ENCODE results near the gene DDX56. TPM values are rescaled to one million over a fixed set of nuclear protein-coding genes. Genes with fewer than 3 reads are reported as not detected.
A peak's percentile ranks its signal among the peaks of the same experiment; 100 is the strongest.

The DDX56 gene
- total and polyA plus RNA-seq, 3 experiments from 2014 or later: 36.0 to 158 (median 148) TPM

- H3K27ac ChIP-seq (ENCODE audit: low read depth, low read length): no peak overlapping the region
- H3K4me3 ChIP-seq (ENCODE audit: low read length): no peak overlapping the region
- DNase-seq: no peak
- ChIA-PET POLR2A (interaction anchor here (0.6 to 1.2 kb wide), 2 partner anchors 27 to 272 kb away, joined by 4 to 15 read pairs; no protein-coding TSS in a partner anchor), CTCF (interaction anchor here (1.0 to 5.9 kb wide), 2 partner anchors 11 to 281 kb away, joined by 3 to 34 read pairs; no protein-coding TSS in a partner anchor)
- Mint-ChIP-seq H3K9me3 (no peaks in the 10 kb centered on the region), H3K4me1 (peaks cover 49 to 75% (median 65%) of the 10 kb centered on the region in 3 donors), H3K4me3 (peak overlapping the region in 4 of 7 donors; percentile 58 to 74 (median 62)), H3K27ac (peak overlapping the region in 7 of 8 donors; percentile 33 to 95 (median 55)), H3K36me3 (peaks cover 8 to 78% (median 18%) of the 10 kb centered on the region in 3 donors), H3K27me3 (no peaks in the 10 kb centered on the region)
- peaks cover 38% of the 10 kb centered on the region for H3K4me1 ChIP-seq (ENCODE audit: insufficient read depth, low read length)
- peaks cover 47% of the 10 kb centered on the region for H3K36me3 ChIP-seq (ENCODE audit: insufficient read depth, low read length)
- H3K27me3 ChIP-seq (ENCODE audit: insufficient read depth, low read length, poor library complexity, severe bottlenecking): no peaks in the 10 kb centered on the region
- no peaks in the 10 kb centered on the region for H3K9me3 ChIP-seq (ENCODE audit: low read length)
These were observed 2.5 kb upstream of the DDX56 start for GRCh38 chr7:44576228-44576627.

- Histone ChIP-seq H3K4me3 (ENCODE audit: low read length) (no peak overlapping the region), H3K36me3 (ENCODE audit: insufficient read depth, low read length) (peaks cover 51% of the 10 kb centered on the region), H3K27ac (ENCODE audit: low read depth, low read length) (peak overlapping the region; percentile 0), H3K4me1 (ENCODE audit: insufficient read depth, low read length) (peaks cover 26% of the 10 kb centered on the region), H3K9me3 (ENCODE audit: low read length) (no peaks in the 10 kb centered on the region), H3K27me3 (ENCODE audit: insufficient read depth, low read length, poor library complexity, severe bottlenecking) (no peaks in the 10 kb centered on the region)
- Mint-ChIP-seq H3K27me3 (no peaks in the 10 kb centered on the region), H3K27ac (peak overlapping the region; percentile 95 to 99 (median 99)), H3K4me3 (peak overlapping the region in 6 of 7 donors; percentile 92 to 97 (median 96)), H3K4me1 (peaks cover 45 to 63% (median 55%) of the 10 kb centered on the region in 3 donors), H3K9me3 (no peaks in the 10 kb centered on the region), H3K36me3 (peaks cover 8 to 80% (median 15%) of the 10 kb centered on the region in 3 donors)
- no peak for DNase-seq
- ChIA-PET POLR2A (interaction anchor here (1.8 kb wide), 1 partner anchor 9 kb away, joined by 5 read pairs; no protein-coding TSS in a partner anchor), CTCF (interaction anchor here (1.5 to 5.9 kb wide), 2 partner anchors 10 to 271 kb away, joined by 4 to 34 read pairs; no protein-coding TSS in a partner anchor)
These were observed 1.3 kb upstream of the DDX56 start for GRCh38 chr7:44575054-44575453.

DNA sequence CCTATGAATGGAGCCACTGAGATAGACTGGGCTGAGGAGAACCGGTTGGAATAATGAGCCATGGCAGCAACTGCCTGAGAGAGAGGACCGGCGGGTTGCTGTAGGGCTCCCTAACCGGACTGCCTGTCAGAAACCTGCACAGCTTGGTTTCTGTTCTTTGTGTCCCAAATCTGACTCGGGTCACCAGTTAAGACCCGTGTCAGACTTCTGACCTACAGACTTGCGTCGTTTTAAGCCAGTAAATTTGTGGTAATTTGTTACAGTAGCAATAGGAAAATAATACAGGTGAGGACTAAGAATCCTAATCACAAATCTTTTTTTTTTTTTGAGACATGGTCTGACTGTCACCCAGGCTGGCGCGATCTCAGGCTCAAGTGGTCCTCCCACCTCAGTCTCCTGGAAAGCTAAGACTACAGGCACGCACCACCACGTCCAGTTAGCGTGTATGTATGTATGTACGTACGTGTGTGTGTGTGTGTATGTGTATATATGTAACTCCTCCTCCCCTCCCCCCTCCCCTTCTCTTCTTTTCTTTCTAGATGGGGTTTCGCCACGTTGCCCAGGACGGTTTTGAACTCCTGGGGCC, 672 bp upstream of the DDX56 start:
- peaks cover 51% of the 10 kb centered on the region for H3K36me3 ChIP-seq (ENCODE audit: insufficient read depth, low read length)
- CTCF ChIA-PET: interaction anchor here (1.2 to 5.9 kb wide), 3 partner anchors 10 to 272 kb away, joined by 3 to 34 read pairs (median 4); no protein-coding TSS in a partner anchor

DNA sequence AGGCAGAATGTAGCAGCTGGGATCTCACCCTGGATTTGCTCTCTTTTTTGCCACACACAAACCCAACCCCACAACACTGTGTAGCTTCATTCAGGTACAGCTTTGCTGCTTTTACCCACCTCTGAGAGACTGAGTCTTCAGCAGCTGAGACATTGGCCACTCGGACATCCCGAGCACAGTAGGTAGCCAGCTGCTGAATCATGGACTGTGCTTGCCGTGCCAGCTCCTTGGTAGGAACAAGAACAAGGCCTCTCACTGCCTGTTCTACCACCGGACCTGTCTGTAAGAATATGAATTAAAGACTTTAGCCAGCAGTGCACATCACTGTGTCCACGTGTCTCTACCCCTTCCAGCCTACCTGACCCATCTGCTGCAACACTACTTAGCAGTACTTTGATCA, 937 bp downstream of the DDX56 start:
- DNase-seq: no peak
- H3K4me3 Mint-ChIP-seq: peak overlapping the region; percentile 92 to 98 (median 96)
- peaks cover 39 to 50% (median 43%) of the 10 kb centered on the region in 3 donors for H3K4me1 Mint-ChIP-seq
- no peaks in the 10 kb centered on the region for H3K9me3 Mint-ChIP-seq
- H3K27ac ChIP-seq (ENCODE audit: low read depth, low read length): peak overlapping the region; percentile 93
- H3K4me3 ChIP-seq (ENCODE audit: low read length): peak overlapping the region; percentile 87
- no peaks in the 10 kb centered on the region for H3K9me3 ChIP-seq (ENCODE audit: low read length)
- ChIA-PET POLR2A (interaction anchor here (0.5 to 2.8 kb wide), 9 partner anchors 8 to 435 kb away, joined by 3 to 19 read pairs (median 5); partner anchors contain the start of genes H2AZ2, NUDCD3, TMED4 and ZMIZ2), CTCF (interaction anchor here (1.3 to 5.9 kb wide), 4 partner anchors 8 to 284 kb away, joined by 3 to 34 read pairs (median 6); partner anchors contain the start of genes H2AZ2 and TMED4)
- H3K27me3 Mint-ChIP-seq: no peaks in the 10 kb centered on the region
- H3K27ac Mint-ChIP-seq: peak overlapping the region; percentile 47 to 99 (median 98)
- H3K27me3 ChIP-seq (ENCODE audit: insufficient read depth, low read length, poor library complexity, severe bottlenecking): no peaks in the 10 kb centered on the region
- H3K36me3 Mint-ChIP-seq: peaks cover 10 to 81% (median 16%) of the 10 kb centered on the region in 3 donors
- H3K4me1 ChIP-seq (ENCODE audit: insufficient read depth, low read length): peaks cover 25% of the 10 kb centered on the region
- peaks cover 53% of the 10 kb centered on the region for H3K36me3 ChIP-seq (ENCODE audit: insufficient read depth, low read length)

More for the DNA sequence above, 672 bp upstream of the DDX56 start:
- H3K27ac Mint-ChIP-seq: peak overlapping the region; percentile 95 to 99 (median 99)
- no peaks in the 10 kb centered on the region for H3K9me3 ChIP-seq (ENCODE audit: low read length)
- peaks cover 9 to 80% (median 16%) of the 10 kb centered on the region in 3 donors for H3K36me3 Mint-ChIP-seq
- peak overlapping the region; percentile 87 for H3K4me3 ChIP-seq (ENCODE audit: low read length)
- H3K9me3 Mint-ChIP-seq: no peaks in the 10 kb centered on the region
- H3K4me1 ChIP-seq (ENCODE audit: insufficient read depth, low read length): peaks cover 25% of the 10 kb centered on the region
- peak overlapping the region; percentile 92 to 98 (median 96) for H3K4me3 Mint-ChIP-seq
- no peaks in the 10 kb centered on the region for H3K27me3 Mint-ChIP-seq
- POLR2A ChIA-PET: interaction anchor here (0.6 to 2.8 kb wide), 12 partner anchors 8 to 678 kb away, joined by 4 to 19 read pairs (median 6); partner anchors contain the start of genes CCM2, H2AZ2, NUDCD3 and OGDH
- DNase-seq: peak in 1 of 5 donors; percentile 4
- H3K4me1 Mint-ChIP-seq: peaks cover 40 to 60% (median 49%) of the 10 kb centered on the region in 3 donors
- peak overlapping the region; percentile 93 for H3K27ac ChIP-seq (ENCODE audit: low read depth, low read length)
- no peaks in the 10 kb centered on the region for H3K27me3 ChIP-seq (ENCODE audit: insufficient read depth, low read length, poor library complexity, severe bottlenecking)

DNA sequence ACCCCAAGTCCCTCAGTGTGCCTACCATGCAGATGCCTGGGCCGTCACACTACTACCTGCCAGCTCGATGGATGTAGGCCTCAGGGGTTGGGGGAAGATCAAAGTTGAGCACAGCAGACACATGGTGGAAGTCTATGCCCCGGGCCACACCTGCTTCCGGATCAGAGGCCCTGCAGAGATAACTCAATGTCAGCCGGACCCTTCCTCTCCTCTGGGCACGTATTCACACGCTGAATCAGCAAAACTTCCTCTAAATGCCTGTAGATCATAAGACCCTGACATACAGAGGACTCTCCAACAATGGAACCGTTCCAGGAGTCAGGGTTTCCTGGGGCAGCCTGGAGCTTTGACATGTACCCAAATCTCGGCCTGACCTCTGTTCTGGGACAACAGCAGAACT, 3.7 kb downstream of the DDX56 start:
- ChIA-PET POLR2A (no interaction called here), CTCF (interaction anchor here (3.0 kb wide), 1 partner anchor 10 kb away, joined by 12 read pairs; no protein-coding TSS in a partner anchor)
- H3K36me3 ChIP-seq (ENCODE audit: insufficient read depth, low read length): peaks cover 70% of the 10 kb centered on the region
- Mint-ChIP-seq H3K27me3 (peaks cover 0 to 2% of the 10 kb centered on the region in 2 donors), H3K27ac (peak overlapping the region in 2 of 8 donors; percentile 26 to 55), H3K36me3 (peaks cover 5 to 91% (median 20%) of the 10 kb centered on the region in 3 donors), H3K4me1 (peaks cover 38 to 47% (median 45%) of the 10 kb centered on the region in 3 donors), H3K4me3 (no peak overlapping the region), H3K9me3 (no peaks in the 10 kb centered on the region)
- H3K27me3 ChIP-seq (ENCODE audit: insufficient read depth, low read length, poor library complexity, severe bottlenecking): no peaks in the 10 kb centered on the region
- H3K9me3 ChIP-seq (ENCODE audit: low read length): no peaks in the 10 kb centered on the region
- no peak overlapping the region for H3K27ac ChIP-seq (ENCODE audit: low read depth, low read length)
- DNase-seq: no peak
- H3K4me3 ChIP-seq (ENCODE audit: low read length): no peak overlapping the region
- peaks cover 22% of the 10 kb centered on the region for H3K4me1 ChIP-seq (ENCODE audit: insufficient read depth, low read length)

DNA sequence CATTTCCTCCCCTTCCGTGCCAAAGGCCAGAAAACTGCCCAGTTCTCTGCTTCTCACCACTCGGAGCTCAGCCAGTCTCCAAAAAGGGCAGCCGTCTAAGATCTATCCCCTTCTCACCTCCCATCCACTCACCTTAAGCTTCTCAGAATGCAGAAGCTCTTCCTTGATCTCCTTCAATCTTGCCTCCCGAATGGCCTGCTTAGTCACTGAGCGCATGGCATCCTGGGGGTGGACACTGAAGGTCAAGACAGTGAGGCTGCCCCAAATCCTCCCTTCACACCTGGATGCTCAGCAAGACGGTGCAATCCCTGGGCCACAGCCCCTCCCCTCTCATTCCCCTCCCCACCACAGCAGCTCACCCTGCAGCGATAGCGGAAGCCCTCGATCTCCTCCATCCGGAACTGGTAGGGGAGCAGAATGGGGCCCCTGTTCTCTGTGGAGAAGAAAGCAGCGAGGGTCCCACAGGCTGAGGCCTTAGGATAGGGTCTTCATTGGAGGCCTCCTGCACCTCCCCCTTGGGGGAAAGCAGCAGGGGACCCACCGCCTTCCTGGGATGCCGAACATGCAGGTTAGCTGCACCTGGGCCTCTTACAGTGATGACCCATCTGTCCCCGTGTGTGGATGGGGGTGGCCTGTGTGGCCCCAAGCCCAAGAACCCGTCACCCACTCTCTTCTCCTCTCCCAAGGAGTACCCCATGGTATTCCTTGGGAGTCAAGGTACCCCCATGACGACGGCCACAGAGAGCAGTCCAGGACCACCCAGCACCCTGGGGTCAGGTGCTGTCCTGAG, 4.7 kb downstream of the DDX56 start:
- Mint-ChIP-seq H3K4me3 (peak overlapping the region in 1 of 7 donors; percentile 32), H3K9me3 (no peaks in the 10 kb centered on the region), H3K36me3 (peaks cover 5 to 96% (median 20%) of the 10 kb centered on the region in 3 donors), H3K4me1 (peaks cover 29 to 38% (median 35%) of the 10 kb centered on the region in 3 donors), H3K27ac (peak overlapping the region in 3 of 8 donors; percentile 64 to 83 (median 70)), H3K27me3 (peaks cover 0 to 2% of the 10 kb centered on the region in 2 donors)
- no peak for DNase-seq
- ChIA-PET POLR2A (no interaction called here), CTCF (interaction anchor here (3.0 kb wide), 1 partner anchor 9 kb away, joined by 12 read pairs; no protein-coding TSS in a partner anchor)
- H3K27ac ChIP-seq (ENCODE audit: low read depth, low read length): no peak overlapping the region
- H3K9me3 ChIP-seq (ENCODE audit: low read length): no peaks in the 10 kb centered on the region
- H3K4me3 ChIP-seq (ENCODE audit: low read length): no peak overlapping the region
- no peaks in the 10 kb centered on the region for H3K27me3 ChIP-seq (ENCODE audit: insufficient read depth, low read length, poor library complexity, severe bottlenecking)
- peaks cover 77% of the 10 kb centered on the region for H3K36me3 ChIP-seq (ENCODE audit: insufficient read depth, low read length)
- H3K4me1 ChIP-seq (ENCODE audit: insufficient read depth, low read length): peaks cover 14% of the 10 kb centered on the region

GRCh38 chr7:44567884-44568283, 5.8 kb downstream of the DDX56 start:
- H3K27ac ChIP-seq (ENCODE audit: low read depth, low read length): no peak overlapping the region
- Mint-ChIP-seq H3K27me3 (peaks cover 0 to 2% of the 10 kb centered on the region in 2 donors), H3K4me3 (no peak overlapping the region), H3K4me1 (peaks cover 21 to 27% (median 24%) of the 10 kb centered on the region in 3 donors), H3K9me3 (no peaks in the 10 kb centered on the region), H3K36me3 (peaks cover 5 to 92% (median 20%) of the 10 kb centered on the region in 3 donors), H3K27ac (peak overlapping the region in 1 of 8 donors; percentile 55)
- no peaks in the 10 kb centered on the region for H3K27me3 ChIP-seq (ENCODE audit: insufficient read depth, low read length, poor library complexity, severe bottlenecking)
- ChIA-PET CTCF (no interaction called here), POLR2A (interaction anchor here (1.1 kb wide), 1 partner anchor 14 kb away, joined by 4 read pairs; the partner anchor contains the start of gene TMED4)
- peaks cover 74% of the 10 kb centered on the region for H3K36me3 ChIP-seq (ENCODE audit: insufficient read depth, low read length)
- H3K4me1 ChIP-seq (ENCODE audit: insufficient read depth, low read length): peaks cover 9% of the 10 kb centered on the region
- H3K9me3 ChIP-seq (ENCODE audit: low read length): no peaks in the 10 kb centered on the region
- no peak overlapping the region for H3K4me3 ChIP-seq (ENCODE audit: low read length)
- DNase-seq: no peak

Data from CD8-positive, alpha-beta memory T cell (primary cell).